ENCODE results near the gene FAM120C.

- TF ChIP-seq CTCF (IDR thresholded peaks at IDR 0.05) (no peak), POLR2A (IDR thresholded peaks at IDR 0.05) (no peak), POLR2AphosphoS5 (IDR thresholded peaks at IDR 0.05) (no peak), EP300 (IDR thresholded peaks at IDR 0.05) (no peak)
These were observed 1.4 kb upstream of the FAM120C start for GRCh38 chrX:54184474-54184873.

All from gastroesophageal sphincter (tissue), 3 donors.